BLaER1 treated with 17β-estradiol and CSF1 and Interleukin-3, amounts not matched to agents 10 nM and 100 nM (cell line): Measurements from ENCODE around the gene MCTP2.

Experiments
- H3K27ac ChIP-seq, 11 experiments: shearing (Covaris generic); formaldehyde crosslinking; 2 replicates each; pipeline ENCODE4 v1.8.1; 2022
- H3K27me3 ChIP-seq, 11 experiments: shearing (Covaris generic); formaldehyde crosslinking; 2 replicates each; pipeline ENCODE4 v1.8.1; 2022
- H3K36me3 ChIP-seq, 11 experiments: shearing (Covaris generic); formaldehyde crosslinking; 2 replicates each; pipeline ENCODE4 v1.8.1; 2022
- H3K4me1 ChIP-seq, 10 experiments: shearing (Covaris generic); formaldehyde crosslinking; 2 replicates each; pipeline ENCODE4 v1.8.1; 2022
- H3K4me2 ChIP-seq, 11 experiments: shearing (Covaris generic); formaldehyde crosslinking; 2 replicates each; pipeline ENCODE4 v1.8.1; 2022
- H3K4me3 ChIP-seq, 10 experiments: shearing (Covaris generic); formaldehyde crosslinking; 2 replicates each; pipeline ENCODE4 v1.8.1; 2022
- H3K9ac ChIP-seq, 11 experiments: shearing (Covaris generic); formaldehyde crosslinking; 2 replicates each; pipeline ENCODE4 v1.8.1; 2022
- H3K9me3 ChIP-seq, 11 experiments: shearing (Covaris generic); formaldehyde crosslinking; replicated peaks in 1 of 11; 2 replicates each; pipeline ENCODE4 v1.8.1; 2022
- H4K20me1 ChIP-seq, 11 experiments: shearing (Covaris generic); formaldehyde crosslinking; 2 replicates each; pipeline ENCODE4 v1.8.1; 2022
- Cebpa-rat ChIP-seq, 11 experiments: shearing (Covaris generic); IDR thresholded peaks; 2 replicates each; pipeline ENCODE4 v1.8.1; 2022

Gene MCTP2

DNA sequence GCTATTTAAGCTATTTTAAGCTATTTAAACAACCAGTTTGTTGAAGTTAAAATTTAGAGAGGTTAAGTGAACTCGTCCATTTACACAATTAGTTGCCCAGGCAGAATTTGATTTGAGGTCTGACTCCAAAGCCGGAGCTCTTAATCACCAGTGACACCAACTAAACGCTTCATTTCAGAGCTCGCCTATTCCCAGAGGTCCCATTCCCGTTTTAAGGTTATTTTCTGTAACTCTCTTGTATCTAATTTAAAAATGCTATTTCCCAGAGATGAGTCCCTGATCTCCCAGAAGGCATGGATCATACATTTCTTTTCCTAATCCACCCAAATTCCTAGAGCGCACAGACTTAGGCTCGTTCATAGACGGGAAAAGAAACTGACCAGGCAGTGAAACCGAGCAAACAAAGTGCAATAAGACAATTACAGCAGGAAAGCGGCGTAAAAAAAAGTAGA lies 904 bp upstream of the MCTP2 start:
- Histone ChIP-seq H3K36me3 (no peaks in the 10 kb centered on the region), H3K4me3 (peak overlapping the region; percentile 50 to 79 (median 70)), H3K4me2 (peak overlapping the region; percentile 86 to 99 (median 96)), H3K9me3 (no peaks in the 10 kb centered on the region), H4K20me1 (peaks cover 0 to 13% (median 0%) of the 10 kb centered on the region in 11 experiments; a peak in 1 of 22 replicates), H3K27ac (peak overlapping the region in 9 of 11 experiments; percentile 46 to 83 (median 68); a peak in 17 of 22 replicates), H3K27me3 (peaks cover 0 to 98% (median 0%) of the 10 kb centered on the region in 11 experiments; a peak in 11 of 22 replicates), H3K4me1 (peaks cover 41 to 64% (median 57%) of the 10 kb centered on the region in 10 experiments), H3K9ac (peak overlapping the region in 10 of 11 experiments; percentile 38 to 83 (median 72); a peak in 19 of 22 replicates)
- no peak for TF ChIP-seq Cebpa-rat (IDR thresholded peaks at IDR 0.05)

DNA sequence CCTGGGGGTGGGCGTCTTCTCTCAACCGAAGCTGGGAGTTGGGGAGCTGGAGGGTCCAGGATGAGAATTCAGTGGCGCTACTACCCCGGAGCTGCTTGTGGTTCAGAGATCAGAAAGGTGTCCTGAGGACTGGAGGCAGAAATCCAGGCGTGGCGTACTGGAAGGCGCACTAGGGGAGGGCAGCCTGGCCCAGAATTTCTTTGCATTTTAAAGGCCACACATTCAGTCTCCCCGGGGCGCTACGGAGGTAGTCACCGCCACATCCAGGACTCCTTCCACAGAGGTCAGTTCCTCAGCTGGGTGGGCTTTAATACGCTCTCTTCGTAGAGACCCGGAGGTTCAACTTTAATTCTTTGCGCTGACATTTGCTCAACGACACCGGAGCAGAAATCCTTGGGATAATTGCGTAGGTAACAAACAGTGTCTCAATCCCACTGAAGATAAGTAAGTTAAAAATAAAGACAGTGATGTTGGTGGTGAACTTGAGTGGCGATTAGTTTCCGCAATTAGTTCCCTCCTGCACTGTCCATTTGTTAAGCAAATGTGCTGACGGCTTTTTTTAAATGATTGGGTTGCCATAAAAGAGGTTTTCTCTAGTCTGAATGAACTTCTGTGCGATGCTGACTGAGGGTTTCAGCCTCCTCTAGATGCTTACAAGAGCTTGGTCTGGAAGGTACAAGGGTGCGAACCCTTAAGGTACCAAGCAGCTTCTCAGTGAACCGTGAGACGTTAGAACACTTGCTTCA lies 535 bp downstream of the MCTP2 start:
- Histone ChIP-seq H3K27me3 (peaks cover 0 to 94% (median 0%) of the 10 kb centered on the region in 11 experiments; a peak in 11 of 22 replicates), H3K4me1 (peaks cover 41 to 70% (median 60%) of the 10 kb centered on the region in 10 experiments), H3K36me3 (no peaks in the 10 kb centered on the region), H3K27ac (peak overlapping the region in 9 of 11 experiments; percentile 29 to 83 (median 68); a peak in 15 of 22 replicates), H3K4me2 (peak overlapping the region; percentile 86 to 99 (median 96)), H3K9ac (peak overlapping the region in 10 of 11 experiments; percentile 44 to 83 (median 72); a peak in 19 of 22 replicates), H3K9me3 (no peaks in the 10 kb centered on the region), H4K20me1 (peaks cover 0 to 13% (median 0%) of the 10 kb centered on the region in 11 experiments; a peak in 1 of 22 replicates), H3K4me3 (peak overlapping the region; percentile 50 to 79 (median 70))
- no peak for TF ChIP-seq Cebpa-rat (IDR thresholded peaks at IDR 0.05)

DNA sequence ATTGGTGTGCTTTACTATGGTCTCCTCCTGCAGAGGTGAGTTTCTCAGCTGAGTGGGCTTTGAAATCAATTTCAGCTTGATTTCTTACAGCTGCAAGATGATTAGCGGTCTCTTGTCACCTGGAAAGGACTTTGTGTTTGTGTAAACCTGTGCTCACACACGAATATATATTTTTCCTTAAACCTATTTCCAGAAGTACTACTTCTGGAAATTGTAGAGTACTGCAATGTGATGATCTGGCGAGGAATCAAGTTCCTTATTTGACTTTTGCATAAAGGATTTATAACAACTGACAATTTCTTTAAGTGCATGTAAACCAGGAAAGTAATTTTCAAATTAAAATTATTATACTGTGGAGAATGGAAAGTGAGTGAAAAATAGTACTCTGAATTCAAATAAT lies 2.1 kb downstream of the MCTP2 start:
- Histone ChIP-seq H3K4me2 (peak overlapping the region in 9 of 11 experiments; percentile 31 to 97 (median 92); a peak in 14 of 22 replicates), H3K4me3 (no peak overlapping the region), H3K9me3 (no peaks in the 10 kb centered on the region), H3K27me3 (peaks cover 0 to 89% (median 0%) of the 10 kb centered on the region in 11 experiments; a peak in 11 of 22 replicates), H3K4me1 (peaks cover 42 to 79% (median 66%) of the 10 kb centered on the region in 10 experiments), H3K27ac (no peak overlapping the region), H4K20me1 (peaks cover 0 to 13% (median 0%) of the 10 kb centered on the region in 11 experiments; a peak in 2 of 22 replicates), H3K9ac (no peak overlapping the region), H3K36me3 (no peaks in the 10 kb centered on the region)
- TF ChIP-seq Cebpa-rat (IDR thresholded peaks at IDR 0.05) = no peak

DNA sequence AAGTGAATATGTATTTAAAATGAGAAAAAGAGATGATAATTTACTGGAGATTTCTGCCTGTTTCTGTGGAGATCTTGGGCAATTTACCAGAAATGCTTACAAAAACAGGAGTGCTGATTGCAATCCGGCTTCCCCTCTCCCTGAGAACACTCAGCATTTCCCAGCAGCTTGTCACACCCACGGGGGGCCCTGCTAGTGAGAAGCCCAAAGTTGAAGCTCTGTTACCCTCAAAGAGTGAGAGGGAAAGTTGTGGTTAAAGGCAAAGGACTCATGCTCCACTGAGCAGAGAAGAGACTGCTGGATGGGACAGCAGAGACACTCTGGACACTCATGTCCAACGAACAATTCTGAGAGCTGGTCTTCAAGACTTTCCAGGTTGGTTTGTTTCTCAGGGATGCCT lies 2.9 kb downstream of the MCTP2 start:
- peak overlapping the region; percentile 50 to 97 (median 87) for H3K4me2 ChIP-seq
- H3K36me3 ChIP-seq = no peaks in the 10 kb centered on the region
- H3K4me3 ChIP-seq = peak overlapping the region in 1 of 10 experiments; percentile 17; a peak in 1 of 20 replicates
- peaks cover 0 to 17% (median 0%) of the 10 kb centered on the region in 11 experiments; a peak in 2 of 22 replicates for H4K20me1 ChIP-seq
- TF ChIP-seq Cebpa-rat (IDR thresholded peaks at IDR 0.05) = peak in 1 of 11 experiments; percentile 69; a peak in 2 of 22 replicates
- no peaks in the 10 kb centered on the region for H3K9me3 ChIP-seq
- peak overlapping the region in 4 of 11 experiments; percentile 8 to 38 (median 30); a peak in 4 of 22 replicates for H3K27ac ChIP-seq
- peaks cover 46 to 83% (median 70%) of the 10 kb centered on the region in 10 experiments for H3K4me1 ChIP-seq
- H3K9ac ChIP-seq = peak overlapping the region in 1 of 11 experiments; percentile 28; a peak in 2 of 22 replicates
- peaks cover 0 to 83% (median 0%) of the 10 kb centered on the region in 11 experiments; a peak in 11 of 22 replicates for H3K27me3 ChIP-seq

DNA sequence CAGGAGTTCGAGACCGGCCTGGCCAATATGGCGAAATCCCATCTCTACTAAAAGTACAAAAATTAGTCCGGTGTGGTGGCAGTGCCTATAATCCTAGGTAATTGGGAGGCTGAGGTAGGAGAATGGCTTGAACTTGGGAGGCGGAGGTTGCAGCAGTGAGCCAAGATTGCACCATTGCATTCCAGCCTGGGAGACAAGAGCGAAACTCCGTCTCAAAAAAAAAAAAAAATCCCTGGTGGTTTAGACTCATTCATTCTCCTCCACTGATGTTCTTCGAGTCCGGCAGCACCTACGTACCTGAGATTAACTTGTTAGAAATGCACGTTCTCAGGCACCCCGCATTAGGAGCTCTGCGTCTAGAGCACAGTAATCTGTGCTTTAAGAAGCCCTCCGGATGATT lies 3.7 kb downstream of the MCTP2 start:
- peaks cover 44 to 82% (median 66%) of the 10 kb centered on the region in 10 experiments for H3K4me1 ChIP-seq
- TF ChIP-seq Cebpa-rat (IDR thresholded peaks at IDR 0.05) = no peak
- no peak overlapping the region for H3K4me3 ChIP-seq
- peak overlapping the region in 5 of 11 experiments; percentile 60 to 97 (median 86); a peak in 8 of 22 replicates for H3K4me2 ChIP-seq
- no peak overlapping the region; a peak in 1 of 22 replicates for H3K27ac ChIP-seq
- H3K27me3 ChIP-seq = peaks cover 0 to 83% (median 0%) of the 10 kb centered on the region in 11 experiments; a peak in 11 of 22 replicates
- H4K20me1 ChIP-seq = peaks cover 0 to 17% (median 0%) of the 10 kb centered on the region in 11 experiments; a peak in 2 of 22 replicates
- no peaks in the 10 kb centered on the region for H3K9me3 ChIP-seq
- H3K36me3 ChIP-seq = no peaks in the 10 kb centered on the region
- no peak overlapping the region for H3K9ac ChIP-seq

DNA sequence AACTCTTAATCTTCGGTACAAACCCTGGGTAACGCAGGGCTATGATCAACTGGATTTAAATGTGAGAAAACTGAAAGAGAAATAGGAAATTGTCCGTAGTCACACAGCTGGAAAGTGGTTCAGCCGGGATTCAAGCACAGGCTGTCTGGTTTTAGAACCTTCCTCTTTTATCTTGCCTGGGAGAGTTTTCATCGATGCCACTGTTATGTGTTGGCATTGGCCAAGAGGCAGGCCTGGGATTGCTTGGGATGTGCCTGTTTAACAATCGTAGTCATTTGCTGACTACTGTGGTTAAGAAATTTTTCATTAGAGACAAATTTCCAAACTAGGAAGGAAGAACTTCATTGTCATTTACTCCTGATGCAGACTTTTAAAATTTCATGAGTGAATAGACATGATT lies 4.3 kb downstream of the MCTP2 start:
- Histone ChIP-seq H3K27me3 (peaks cover 0 to 83% (median 0%) of the 10 kb centered on the region in 11 experiments; a peak in 11 of 22 replicates), H3K4me2 (peak overlapping the region in 5 of 11 experiments; percentile 10 to 86 (median 17); a peak in 5 of 22 replicates), H3K36me3 (no peaks in the 10 kb centered on the region), H3K27ac (no peak overlapping the region; a peak in 1 of 22 replicates), H3K4me1 (peaks cover 38 to 76% (median 60%) of the 10 kb centered on the region in 10 experiments), H3K4me3 (no peak overlapping the region), H4K20me1 (peaks cover 0 to 17% (median 0%) of the 10 kb centered on the region in 11 experiments; a peak in 2 of 22 replicates), H3K9ac (no peak overlapping the region), H3K9me3 (no peaks in the 10 kb centered on the region)
- no peak for TF ChIP-seq Cebpa-rat (IDR thresholded peaks at IDR 0.05)

DNA sequence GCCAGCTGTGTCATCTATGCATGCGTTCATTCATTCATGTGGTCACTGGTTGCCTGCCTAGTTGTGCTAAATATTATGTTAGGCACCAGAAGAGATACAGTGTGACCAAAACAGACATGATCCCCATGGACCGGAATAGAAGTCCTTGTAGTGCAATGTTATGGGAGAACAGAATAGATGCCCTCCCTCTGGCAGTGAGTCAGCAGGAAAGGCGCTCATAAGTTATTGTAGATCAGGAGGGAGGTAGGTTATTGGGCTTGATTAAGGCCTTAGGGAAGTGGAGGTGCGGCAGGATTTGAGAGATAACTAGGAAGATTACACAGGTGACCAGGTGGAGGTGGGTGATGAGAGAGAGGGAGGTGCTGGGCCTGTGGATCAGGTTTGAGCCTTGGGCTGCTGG lies 5.2 kb downstream of the MCTP2 start:
- no peaks in the 10 kb centered on the region for H3K36me3 ChIP-seq
- peaks cover 0 to 15% (median 0%) of the 10 kb centered on the region in 11 experiments; a peak in 2 of 22 replicates for H4K20me1 ChIP-seq
- H3K4me2 ChIP-seq = no peak overlapping the region
- H3K4me3 ChIP-seq = no peak overlapping the region
- H3K27me3 ChIP-seq = peaks cover 0 to 82% (median 0%) of the 10 kb centered on the region in 11 experiments; a peak in 11 of 22 replicates
- no peak for TF ChIP-seq Cebpa-rat (IDR thresholded peaks at IDR 0.05)
- H3K27ac ChIP-seq = no peak overlapping the region
- H3K9ac ChIP-seq = no peak overlapping the region
- no peaks in the 10 kb centered on the region for H3K9me3 ChIP-seq
- peaks cover 31 to 71% (median 56%) of the 10 kb centered on the region in 10 experiments for H3K4me1 ChIP-seq

DNA sequence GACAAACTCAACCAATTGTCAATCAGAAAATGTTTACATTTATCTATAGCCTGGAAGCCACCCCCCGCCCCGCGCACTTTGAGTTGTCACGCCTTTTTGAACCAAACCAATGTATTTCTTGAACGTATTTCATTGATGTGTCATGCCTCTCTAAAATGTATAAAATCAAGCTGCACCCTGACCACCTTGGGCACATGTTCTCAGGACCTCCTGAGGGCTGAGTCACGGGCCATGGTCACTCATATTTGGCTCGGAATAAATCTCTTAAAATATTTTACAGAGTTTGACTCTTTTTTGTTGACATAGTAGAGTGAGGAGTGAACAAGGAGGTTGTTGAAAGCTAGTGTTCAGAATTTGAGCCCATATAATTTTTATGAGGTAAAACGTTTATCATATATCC lies 6.5 kb downstream of the MCTP2 start:
- Histone ChIP-seq H3K4me3 (no peak overlapping the region), H3K36me3 (no peaks in the 10 kb centered on the region), H3K4me2 (peak overlapping the region in 6 of 11 experiments; percentile 6 to 64 (median 50); a peak in 9 of 22 replicates), H3K4me1 (peaks cover 25 to 59% (median 43%) of the 10 kb centered on the region in 10 experiments), H3K27me3 (peaks cover 0 to 73% (median 0%) of the 10 kb centered on the region in 11 experiments; a peak in 6 of 22 replicates), H3K27ac (peak overlapping the region in 3 of 11 experiments; percentile 42 to 79 (median 50); a peak in 5 of 22 replicates), H3K9me3 (no peaks in the 10 kb centered on the region), H4K20me1 (peaks cover 0 to 11% (median 0%) of the 10 kb centered on the region in 11 experiments; a peak in 2 of 22 replicates), H3K9ac (peak overlapping the region in 1 of 11 experiments; percentile 30; a peak in 1 of 22 replicates)
- no peak for TF ChIP-seq Cebpa-rat (IDR thresholded peaks at IDR 0.05)
